Renal cortex interstitium (tissue), 3 donors: ENCODE measurements around the gene PARD6G. TPM values are rescaled to one million over a fixed set of nuclear protein-coding genes. Genes with fewer than 3 reads are reported as not detected.

ENCODE experiments used
- polyA plus RNA-seq, 3 donors: library from polyadenylated mRNA; unstranded; fragments of 120-200 nt; gene quantifications; one replicate each; pipeline ENCODE4 v1.2.1, GENCODE V29; 2013; ENCODE audit not compliant: insufficient read length in 3 of 3

PARD6G gene
- polyA plus RNA-seq, 3 donors: 29.4 to 33.8 (median 31.6) TPM

Other genes starting within 250 kb of the PARD6G start
- gene RBFA, start 213.1 kb downstream of the PARD6G start, polyA plus RNA-seq: 10 to 100 TPM; 31.9 to 44.0 (median 32.9) TPM
- gene ADNP2, start 138.3 kb downstream of the PARD6G start, polyA plus RNA-seq: 10 to 100 TPM; 22.6 to 27.8 (median 24.3) TPM